SK-N-SH (cell line): ENCODE data around the gene TBPL2. TPM values are rescaled to one million over a fixed set of nuclear protein-coding genes. Genes with fewer than 3 reads are reported as not detected.

Experiments
- CTCF ChIA-PET: fragments of 300-600, 350-600 bp; formaldehyde crosslinking; extraction: SDS; loops from one replicate; lab custom pipeline; 2021; lab: Yijun Ruan, JAX
- POLR2A ChIA-PET: fragments of 350-600 bp; sonication (Branson Sonifier 250); formaldehyde crosslinking; extraction: SDS; loops from one replicate; lab custom pipeline; 2020; ENCODE audit warnings: antibody characterized with exemption, inconsistent platforms; lab: Yijun Ruan, JAX
- DNase-seq: peaks from one replicate; pipeline ENCODE4 v3.0.0; 2012
- H2AFZ ChIP-seq: fragments of 200-600 bp; sonication (generic); 2 replicates; pipeline ENCODE4 v1.8.1; 2016; ENCODE audit warnings: antibody characterized with exemption, mild to moderate bottlenecking, low read depth
- H3F3A ChIP-seq: fragments of 200-600 bp; sonication (generic); replicated peaks from 2 replicates; pipeline ENCODE3; 2016; ENCODE audit warnings: antibody characterized with exemption, mild to moderate bottlenecking; ENCODE audit not compliant: insufficient read depth
- H3K27ac ChIP-seq, 2 experiments: fragments of 200-500 bp in 1 of 2; fragments of 200-600 bp in 1 of 2; sonication (Bioruptor generic) in 1 of 2; sonication (generic), shearing (Covaris generic) in 1 of 2; 2 replicates each; pipeline versions ENCODE4 v1.5.1 to v1.6.1; 2014 to 2016; ENCODE audit warnings: low read depth in 2 of 2, inconsistent platforms in 1 of 2, low read length in 1 of 2, mild to moderate bottlenecking in 1 of 2, mixed read lengths in 1 of 2
- H3K27me3 ChIP-seq: fragments of 200-600 bp; sonication (generic), shearing (Covaris generic); 2 replicates; pipeline ENCODE4 v1.6.1; 2016; ENCODE audit warnings: mixed run types; ENCODE audit not compliant: insufficient read depth
- H3K36me3 ChIP-seq, 2 experiments: fragments of 200-500 bp in 1 of 2; fragments of 200-600 bp in 1 of 2; sonication (Bioruptor generic) in 1 of 2; sonication (generic) in 1 of 2; replicated peaks in 1 of 2; 2 replicates each; pipeline versions ENCODE3 to v1.5.1; 2014 to 2016; ENCODE audit warnings: low read length in 1 of 2, mild to moderate bottlenecking in 1 of 2; ENCODE audit not compliant: insufficient read depth in 2 of 2, control insufficient read depth in 1 of 2
- H3K4me1 ChIP-seq, 2 experiments: fragments of 200-500 bp in 1 of 2; fragments of 200-600 bp in 1 of 2; sonication (Bioruptor generic) in 1 of 2; sonication (generic), shearing (Covaris generic) in 1 of 2; 2 replicates each; pipeline versions ENCODE4 v1.5.1 to v1.6.1; 2014 to 2016; ENCODE audit warnings: low read depth in 1 of 2, low read length in 1 of 2, mixed run types in 1 of 2; ENCODE audit not compliant: insufficient read depth in 2 of 2, control insufficient read depth in 1 of 2
- H3K4me2 ChIP-seq: fragments of 200-600 bp; sonication (generic), shearing (Covaris generic); 2 replicates; pipeline ENCODE4 v1.6.1; 2017; ENCODE audit warnings: mixed run types
- H3K4me3 ChIP-seq, 2 experiments: fragments of 200-500 bp in 1 of 2; fragments of 200-600 bp in 1 of 2; sonication (Bioruptor generic) in 1 of 2; sonication (generic), shearing (Covaris generic) in 1 of 2; 2 replicates each; pipeline versions ENCODE4 v1.5.1 to v1.8.1; 2014 to 2016; ENCODE audit warnings: low read depth in 2 of 2, inconsistent platforms in 1 of 2, low read length in 1 of 2, mild to moderate bottlenecking in 1 of 2, mixed read lengths in 1 of 2, moderate library complexity in 1 of 2
- H3K79me2 ChIP-seq: fragments of 200-600 bp; sonication (generic); 2 replicates; pipeline ENCODE4 v1.8.1; 2017; ENCODE audit warnings: mild to moderate bottlenecking; ENCODE audit not compliant: insufficient read depth
- H3K9ac ChIP-seq: fragments of 200-600 bp; sonication (generic); 2 replicates; pipeline ENCODE4 v1.6.1; 2017; ENCODE audit warnings: mixed run types
- H3K9me2 ChIP-seq: fragments of 200-600 bp; sonication (generic); 2 replicates; pipeline ENCODE4 v1.6.1; 2017; ENCODE audit warnings: mixed run types
- H3K9me3 ChIP-seq: fragments of 200-600 bp; sonication (generic); 2 replicates; pipeline ENCODE4 v1.6.1; 2017; ENCODE audit warnings: mixed run types, mild to moderate bottlenecking, moderate library complexity
- H4K20me1 ChIP-seq: fragments of 200-600 bp; sonication (generic); 2 replicates; pipeline ENCODE4 v1.6.1; 2017; ENCODE audit warnings: mild to moderate bottlenecking, mixed run types; ENCODE audit not compliant: insufficient read depth
- CHD2 ChIP-seq: fragments of 150-350 bp; IDR thresholded peaks from 2 replicates; pipeline ENCODE4 v1.6.1; 2018; ENCODE audit warnings: low read length; ENCODE audit not compliant: partially characterized antibody
- CTCF ChIP-seq: fragments of 200-600 bp; sonication (generic); IDR thresholded peaks from 2 replicates; pipeline ENCODE4 v1.6.1; 2017; ENCODE audit warnings: antibody characterized with exemption, mild to moderate bottlenecking, moderate library complexity
- EP300 ChIP-seq, 2 experiments: IDR thresholded peaks; 2 replicates each; pipeline versions ENCODE4 v1.4.0 to v1.6.1; 2012; ENCODE audit warnings: borderline replicate concordance in 1 of 2, low read depth in 1 of 2, low read length in 1 of 2
- EZH2phosphoT487 ChIP-seq: fragments of 200-600 bp; sonication (generic); IDR thresholded peaks from 2 replicates; pipeline ENCODE4 v1.6.1; 2017; ENCODE audit warnings: low read depth, mixed run types, mild to moderate bottlenecking, antibody characterized with exemption, moderate library complexity, borderline replicate concordance
- FOSL2 ChIP-seq: IDR thresholded peaks from 2 replicates; pipeline ENCODE4 v1.4.0; 2012; ENCODE audit warnings: low read depth, mild to moderate bottlenecking, moderate library complexity, borderline replicate concordance
- FOXJ3 ChIP-seq: sonication (generic); formaldehyde crosslinking; IDR thresholded peaks from 2 replicates; pipeline ENCODE4 v1.5.1; 2020; ENCODE audit warnings: mild to moderate bottlenecking, missing genetic modification reagents
- FOXM1 ChIP-seq: IDR thresholded peaks from 2 replicates; pipeline ENCODE4 v1.4.0; 2012; ENCODE audit warnings: low read depth, mild to moderate bottlenecking
- GABPA ChIP-seq: IDR thresholded peaks from 2 replicates; pipeline ENCODE4 v1.4.0; 2012; ENCODE audit warnings: low read depth, mild to moderate bottlenecking
- GATA2 ChIP-seq: sonication (generic); formaldehyde crosslinking; IDR thresholded peaks from 2 replicates; pipeline ENCODE4 v1.5.0; 2020; ENCODE audit warnings: mild to moderate bottlenecking, missing genetic modification reagents
- JUND ChIP-seq: IDR thresholded peaks from 2 replicates; pipeline ENCODE4 v1.4.0; 2012
- MXI1 ChIP-seq: IDR thresholded peaks from 2 replicates; pipeline ENCODE4 v1.6.1; 2012; ENCODE audit warnings: mild to moderate bottlenecking, low read depth, low read length, improper control_type of control experiment
- NFIC ChIP-seq: IDR thresholded peaks from 2 replicates; pipeline ENCODE4 v1.4.0; 2012; ENCODE audit warnings: borderline replicate concordance
- NRF1 ChIP-seq: IDR thresholded peaks from 2 replicates; pipeline ENCODE4 v1.6.1; 2012; ENCODE audit warnings: low read depth, mild to moderate bottlenecking, low read length
- POLR2AphosphoS5 ChIP-seq: IDR thresholded peaks from 2 replicates; pipeline ENCODE4 v1.6.1; 2012; ENCODE audit warnings: low read depth, low read length
- RAD21 ChIP-seq: IDR thresholded peaks from 2 replicates; pipeline ENCODE4 v1.6.1; 2012; ENCODE audit warnings: mild to moderate bottlenecking, low read length
- RCOR1 ChIP-seq: fragments of 150-350 bp; IDR thresholded peaks from 2 replicates; pipeline ENCODE4 v1.6.1; 2017; ENCODE audit warnings: antibody characterized with exemption, low read length
- RFX5 ChIP-seq: IDR thresholded peaks from 2 replicates; pipeline ENCODE4 v1.6.1; 2012; ENCODE audit warnings: mild to moderate bottlenecking, improper control_type of control experiment, low read length
- SIN3A ChIP-seq: IDR thresholded peaks from 2 replicates; pipeline ENCODE4 v1.6.1; 2012; ENCODE audit warnings: low read depth, mild to moderate bottlenecking, low read length, moderate library complexity, borderline replicate concordance
- SMC3 ChIP-seq: IDR thresholded peaks from 2 replicates; pipeline ENCODE4 v1.6.1; 2012; ENCODE audit warnings: low read depth, low read length, improper control_type of control experiment
- TAF1 ChIP-seq: IDR thresholded peaks from 2 replicates; pipeline ENCODE4 v1.6.1; 2012; ENCODE audit warnings: low read depth, mild to moderate bottlenecking, low read length, moderate library complexity, borderline replicate concordance
- TCF12 ChIP-seq: IDR thresholded peaks from 2 replicates; pipeline ENCODE4 v1.4.0; 2012
- TEAD4 ChIP-seq: IDR thresholded peaks from 2 replicates; pipeline ENCODE4 v1.4.0; 2012; ENCODE audit warnings: mild to moderate bottlenecking, borderline replicate concordance; ENCODE audit not compliant: insufficient read depth
- YY1 ChIP-seq: IDR thresholded peaks from 2 replicates; pipeline ENCODE4 v1.4.0; 2012; ENCODE audit warnings: low read depth, mild to moderate bottlenecking
- ZBTB33 ChIP-seq: IDR thresholded peaks from 2 replicates; pipeline ENCODE4 v1.4.0; 2012; ENCODE audit warnings: low read depth, borderline replicate concordance
- WGBS: methylation state at CpG from one replicate; pipeline ENCODE4 v1.1.6; 2017; ENCODE audit warnings: low lambda C conversion rate; 5-methylcytosine and 5-hydroxymethylcytosine counted together
- polyA plus RNA-seq, 3 experiments: library from polyadenylated mRNA; depleted of rRNA; stranded (reverse); fragments of >200 nt; gene quantifications; 2 replicates each; pipeline ENCODE4 v1.2.3, GENCODE V29; 2012
- TF ChIP-seq, protein P1 (sequence below): IDR thresholded peaks from 2 replicates; pipeline ENCODE4; 2012
- TF ChIP-seq, protein P2 (sequence below): IDR thresholded peaks from 2 replicates; pipeline ENCODE4 v1.4.0; 2012; ENCODE audit warnings: low read depth, borderline replicate concordance
- TF ChIP-seq, protein P3 (sequence below): fragments of 150-350 bp; IDR thresholded peaks from 2 replicates; pipeline ENCODE4 v1.6.1; 2017; ENCODE audit warnings: antibody characterized with exemption, low read length, low read depth, borderline replicate concordance

TBPL2 gene
- polyA plus RNA-seq, 1 of the 3 experiments (the other 2 are of a cell fraction): not detected

DNA sequence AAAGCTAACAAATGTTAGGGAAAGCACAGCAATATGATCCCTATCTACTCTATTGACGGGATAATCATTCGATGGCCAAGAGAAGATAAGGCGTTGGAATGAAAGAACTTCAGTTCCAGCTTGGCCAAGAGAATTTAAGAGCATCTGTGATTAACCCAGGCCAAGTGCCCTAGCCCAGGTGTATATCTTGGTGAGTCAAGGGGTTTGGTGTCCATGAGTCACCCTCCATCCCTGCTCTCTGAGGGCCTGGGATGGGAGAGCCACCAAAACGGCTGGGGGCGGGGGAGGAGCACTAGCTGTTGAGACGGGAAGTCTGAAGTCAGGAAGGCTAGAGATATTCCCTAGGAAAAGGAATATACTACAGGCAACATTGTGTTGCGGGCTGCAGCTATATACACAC lies 13.0 kb downstream of the TBPL2 start:
- Histone ChIP-seq H3K36me3 (no peaks in the 10 kb centered on the region), H3K27me3 (no peaks in the 10 kb centered on the region; the same call in 1 of the 2 replicates), H3F3A (no peaks in the 10 kb centered on the region), H2AFZ (no peak overlapping the region), H4K20me1 (no peaks in the 10 kb centered on the region), H3K79me2 (no peaks in the 10 kb centered on the region), H3K9ac (no peak overlapping the region), H3K27ac (no peak overlapping the region), H3K9me2 (no peaks in the 10 kb centered on the region), H3K4me3 (no peak overlapping the region), H3K4me2 (no peak overlapping the region), H3K4me1 (no peaks in the 10 kb centered on the region), H3K9me3 (no peaks in the 10 kb centered on the region)
- TF ChIP-seq TCF12 (peak; percentile 67), EZH2phosphoT487 (no peak), NFIC (peak; percentile 63), ZBTB33 (no peak), CHD2 (no peak), GABPA (no peak), JUND (no peak; the same call in 1 of the 2 replicates), SIN3A (no peak), GATA2 (CRISPR knock-in tag) (no peak), RFX5 (no peak), CTCF (no peak), YY1 (no peak), TEAD4 (no peak), NRF1 (no peak), FOSL2 (peak; percentile 54; the same call in 1 of the 2 replicates), FOXM1 (no peak), EP300 (IDR thresholded peaks at IDR 0.05; ENCODE audit: borderline replicate concordance in 1 of 2, low read depth in 1 of 2, low read length in 1 of 2) (0 out of 4 replicates have a peak, but pooled peaks of 1 of the 2 experiments have one; percentile 27), RAD21 (no peak), POLR2AphosphoS5 (no peak), TAF1 (no peak), FOXJ3 (CRISPR knock-in tag) (no peak), SMC3 (no peak), MXI1 (no peak), RCOR1 (no peak)
- TF ChIP-seq, protein P1, sequence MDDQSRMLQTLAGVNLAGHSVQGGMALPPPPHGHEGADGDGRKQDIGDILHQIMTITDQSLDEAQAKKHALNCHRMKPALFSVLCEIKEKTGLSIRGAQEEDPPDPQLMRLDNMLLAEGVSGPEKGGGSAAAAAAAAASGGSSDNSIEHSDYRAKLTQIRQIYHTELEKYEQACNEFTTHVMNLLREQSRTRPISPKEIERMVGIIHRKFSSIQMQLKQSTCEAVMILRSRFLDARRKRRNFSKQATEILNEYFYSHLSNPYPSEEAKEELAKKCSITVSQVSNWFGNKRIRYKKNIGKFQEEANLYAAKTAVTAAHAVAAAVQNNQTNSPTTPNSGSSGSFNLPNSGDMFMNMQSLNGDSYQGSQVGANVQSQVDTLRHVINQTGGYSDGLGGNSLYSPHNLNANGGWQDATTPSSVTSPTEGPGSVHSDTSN: no peak
- TF ChIP-seq, protein P2, sequence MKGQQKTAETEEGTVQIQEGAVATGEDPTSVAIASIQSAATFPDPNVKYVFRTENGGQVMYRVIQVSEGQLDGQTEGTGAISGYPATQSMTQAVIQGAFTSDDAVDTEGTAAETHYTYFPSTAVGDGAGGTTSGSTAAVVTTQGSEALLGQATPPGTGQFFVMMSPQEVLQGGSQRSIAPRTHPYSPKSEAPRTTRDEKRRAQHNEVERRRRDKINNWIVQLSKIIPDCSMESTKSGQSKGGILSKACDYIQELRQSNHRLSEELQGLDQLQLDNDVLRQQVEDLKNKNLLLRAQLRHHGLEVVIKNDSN: no peak
- TF ChIP-seq, protein P3, sequence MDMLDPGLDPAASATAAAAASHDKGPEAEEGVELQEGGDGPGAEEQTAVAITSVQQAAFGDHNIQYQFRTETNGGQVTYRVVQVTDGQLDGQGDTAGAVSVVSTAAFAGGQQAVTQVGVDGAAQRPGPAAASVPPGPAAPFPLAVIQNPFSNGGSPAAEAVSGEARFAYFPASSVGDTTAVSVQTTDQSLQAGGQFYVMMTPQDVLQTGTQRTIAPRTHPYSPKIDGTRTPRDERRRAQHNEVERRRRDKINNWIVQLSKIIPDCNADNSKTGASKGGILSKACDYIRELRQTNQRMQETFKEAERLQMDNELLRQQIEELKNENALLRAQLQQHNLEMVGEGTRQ: no peak
- DNase-seq: no peak
- POLR2A ChIA-PET: no interaction called here
- CTCF ChIA-PET: interaction anchor here (0.7 to 3.1 kb wide), 6 partner anchors 10 to 913 kb away, joined by 3 to 25 read pairs (median 4); no protein-coding TSS in a partner anchor
- WGBS: 45% methylated on average over 7 of the region's 7 CpGs
